Effector memory CD4-positive, alpha-beta T cell (primary cell): ENCODE data around the gene CARD18.

Experiments used
- DNase-seq, 3 donors: peaks; one replicate each; pipeline ENCODE4 v3.0.0-alpha.2; 2020
- H3K27ac ChIP-seq: 2 replicates; pipeline ENCODE4 v1.7.0; 2013; ENCODE audit warnings: mild to moderate bottlenecking, low read length, moderate library complexity; ENCODE audit not compliant: insufficient read depth, poor library complexity, severe bottlenecking
- H3K27me3 ChIP-seq: replicated peaks from 2 replicates; pipeline ENCODE4 v1.7.0; 2013; ENCODE audit warnings: mild to moderate bottlenecking, low read length; ENCODE audit not compliant: insufficient read depth, control insufficient read depth, poor library complexity, severe bottlenecking
- H3K36me3 ChIP-seq: 2 replicates; pipeline ENCODE4 v1.7.0; 2013; ENCODE audit warnings: mild to moderate bottlenecking, low read length, moderate library complexity; ENCODE audit not compliant: control insufficient read depth, insufficient read depth
- H3K4me1 ChIP-seq: 2 replicates; pipeline ENCODE4 v1.7.0; 2013; ENCODE audit warnings: low read length, mild to moderate bottlenecking; ENCODE audit not compliant: control insufficient read depth, insufficient read depth, poor library complexity, severe bottlenecking
- H3K4me3 ChIP-seq: 2 replicates; pipeline ENCODE4 v1.7.0; 2013; ENCODE audit warnings: low read length, low read depth, mild to moderate bottlenecking; ENCODE audit not compliant: insufficient read depth, poor library complexity, severe bottlenecking
- H3K9me3 ChIP-seq: 2 replicates; pipeline ENCODE4 v1.7.0; 2013; ENCODE audit warnings: mild to moderate bottlenecking, low read length, moderate library complexity; ENCODE audit not compliant: control insufficient read depth

CARD18 gene

GRCh38 chr11:105162506-105162905, 22.9 kb upstream of the CARD18 start:
- Histone ChIP-seq H3K9me3 (no peaks in the 10 kb centered on the region), H3K36me3 (no peaks in the 10 kb centered on the region), H3K27me3 (no peaks in the 10 kb centered on the region), H3K4me1 (no peaks in the 10 kb centered on the region), H3K4me3 (no peak overlapping the region), H3K27ac (no peak overlapping the region)
- no peak for DNase-seq

- H3K27me3 ChIP-seq = no peaks in the 10 kb centered on the region
- DNase-seq = no peak
These were observed 18.9 kb upstream of the CARD18 start for GRCh38 chr11:105158436-105158835.

GRCh38 chr11:105156720-105157119, 17.2 kb upstream of the CARD18 start:
- H3K4me3 ChIP-seq = no peak overlapping the region
- DNase-seq = no peak
- H3K9me3 ChIP-seq = no peaks in the 10 kb centered on the region
- H3K27me3 ChIP-seq = no peaks in the 10 kb centered on the region
- H3K36me3 ChIP-seq = no peaks in the 10 kb centered on the region
- no peak overlapping the region for H3K27ac ChIP-seq
- H3K4me1 ChIP-seq = no peaks in the 10 kb centered on the region

More at GRCh38 chr11:105158436-105158835, 18.9 kb upstream of the CARD18 start:
- Histone ChIP-seq H3K4me3 (no peak overlapping the region), H3K4me1 (no peaks in the 10 kb centered on the region), H3K27ac (no peak overlapping the region), H3K36me3 (no peaks in the 10 kb centered on the region), H3K9me3 (no peaks in the 10 kb centered on the region)

GRCh38 chr11:105156231-105156630, 16.7 kb upstream of the CARD18 start:
- Histone ChIP-seq H3K9me3 (no peaks in the 10 kb centered on the region), H3K27ac (no peak overlapping the region), H3K4me3 (no peak overlapping the region), H3K36me3 (no peaks in the 10 kb centered on the region), H3K27me3 (no peaks in the 10 kb centered on the region), H3K4me1 (no peaks in the 10 kb centered on the region)
- DNase-seq = no peak

- H3K36me3 ChIP-seq = no peaks in the 10 kb centered on the region
- H3K4me3 ChIP-seq = no peak overlapping the region
- H3K27ac ChIP-seq = no peak overlapping the region
- DNase-seq = no peak
- no peaks in the 10 kb centered on the region for H3K9me3 ChIP-seq
- H3K27me3 ChIP-seq = no peaks in the 10 kb centered on the region
- H3K4me1 ChIP-seq = no peaks in the 10 kb centered on the region
These were observed 16.1 kb upstream of the CARD18 start for GRCh38 chr11:105155679-105156078.

GRCh38 chr11:105153392-105153791, 13.8 kb upstream of the CARD18 start:
- no peaks in the 10 kb centered on the region for H3K4me1 ChIP-seq
- no peak overlapping the region for H3K27ac ChIP-seq
- no peak overlapping the region for H3K4me3 ChIP-seq
- no peaks in the 10 kb centered on the region for H3K36me3 ChIP-seq
- H3K9me3 ChIP-seq = no peaks in the 10 kb centered on the region
- no peak for DNase-seq
- no peaks in the 10 kb centered on the region for H3K27me3 ChIP-seq

- no peak for DNase-seq
- H3K27ac ChIP-seq = no peak overlapping the region
- H3K9me3 ChIP-seq = no peaks in the 10 kb centered on the region
- no peak overlapping the region for H3K4me3 ChIP-seq
- no peaks in the 10 kb centered on the region for H3K36me3 ChIP-seq
- H3K4me1 ChIP-seq = no peaks in the 10 kb centered on the region
- no peaks in the 10 kb centered on the region for H3K27me3 ChIP-seq
These were observed 13.0 kb upstream of the CARD18 start for GRCh38 chr11:105152560-105152959.

- Histone ChIP-seq H3K4me3 (no peak overlapping the region), H3K4me1 (no peaks in the 10 kb centered on the region), H3K27ac (no peak overlapping the region), H3K9me3 (no peaks in the 10 kb centered on the region), H3K27me3 (no peaks in the 10 kb centered on the region), H3K36me3 (no peaks in the 10 kb centered on the region)
- no peak for DNase-seq
These were observed 12.5 kb upstream of the CARD18 start for GRCh38 chr11:105152021-105152512.

GRCh38 chr11:105149477-105149876, 9.9 kb upstream of the CARD18 start:
- no peak overlapping the region for H3K4me3 ChIP-seq
- no peak for DNase-seq
- no peak overlapping the region for H3K27ac ChIP-seq
- H3K4me1 ChIP-seq = no peaks in the 10 kb centered on the region
- no peaks in the 10 kb centered on the region for H3K27me3 ChIP-seq
- H3K36me3 ChIP-seq = no peaks in the 10 kb centered on the region
- H3K9me3 ChIP-seq = no peaks in the 10 kb centered on the region

GRCh38 chr11:105148241-105148640, 8.7 kb upstream of the CARD18 start:
- no peaks in the 10 kb centered on the region for H3K36me3 ChIP-seq
- no peak for DNase-seq
- H3K27ac ChIP-seq = no peak overlapping the region
- no peaks in the 10 kb centered on the region for H3K27me3 ChIP-seq
- H3K9me3 ChIP-seq = no peaks in the 10 kb centered on the region
- no peak overlapping the region for H3K4me3 ChIP-seq
- no peaks in the 10 kb centered on the region for H3K4me1 ChIP-seq

- no peaks in the 10 kb centered on the region for H3K27me3 ChIP-seq
- no peaks in the 10 kb centered on the region for H3K36me3 ChIP-seq
- no peak overlapping the region for H3K27ac ChIP-seq
- H3K9me3 ChIP-seq = no peaks in the 10 kb centered on the region
- H3K4me3 ChIP-seq = no peak overlapping the region
- no peaks in the 10 kb centered on the region for H3K4me1 ChIP-seq
- DNase-seq = no peak
These were observed 5.3 kb upstream of the CARD18 start for GRCh38 chr11:105144887-105145286.
